ENCODE measurements around the gene EEFSEC.

The EEFSEC gene

DNA sequence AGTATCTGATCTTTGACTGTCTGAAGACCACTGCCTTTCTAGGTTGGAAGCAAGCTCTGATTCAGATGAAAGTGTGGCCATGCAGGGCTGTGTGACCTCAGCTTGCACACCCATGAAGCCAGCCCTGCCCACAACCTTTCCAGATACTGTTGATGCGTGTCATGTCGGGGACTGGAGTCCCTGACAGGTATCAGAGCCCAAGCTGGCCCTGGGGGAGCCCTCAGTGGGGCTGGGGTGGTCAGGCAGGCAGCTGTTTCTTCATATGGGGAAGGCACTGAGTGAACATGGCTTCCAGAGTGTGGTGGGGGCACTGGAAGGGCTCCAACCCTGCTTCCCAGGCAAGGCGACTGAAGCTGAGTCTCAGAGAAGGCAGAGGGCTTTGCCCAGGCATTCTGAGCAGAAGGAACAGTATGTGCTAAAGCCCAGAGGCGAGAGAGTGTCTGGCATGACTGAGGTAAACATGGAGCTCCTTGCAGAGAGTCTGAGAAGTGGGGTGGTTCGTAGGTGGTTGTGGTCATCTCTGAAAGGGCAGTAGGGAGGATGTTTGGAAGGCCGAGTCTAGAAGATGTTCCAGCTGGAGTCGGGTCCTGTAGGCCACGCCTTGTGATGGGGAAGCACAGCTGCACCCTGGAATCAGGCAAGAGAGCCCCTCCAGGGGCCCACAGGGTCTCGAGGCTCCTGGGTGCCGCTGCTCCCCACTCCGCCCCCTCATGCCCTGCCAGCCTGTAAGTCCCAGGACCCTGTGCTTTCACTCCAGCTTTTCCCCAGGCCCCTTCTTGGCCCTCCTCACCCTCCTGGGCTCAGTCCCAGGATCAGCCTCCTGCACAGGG is 122.2 kb downstream of the EEFSEC start:
- no peak for DNase-seq

DNA sequence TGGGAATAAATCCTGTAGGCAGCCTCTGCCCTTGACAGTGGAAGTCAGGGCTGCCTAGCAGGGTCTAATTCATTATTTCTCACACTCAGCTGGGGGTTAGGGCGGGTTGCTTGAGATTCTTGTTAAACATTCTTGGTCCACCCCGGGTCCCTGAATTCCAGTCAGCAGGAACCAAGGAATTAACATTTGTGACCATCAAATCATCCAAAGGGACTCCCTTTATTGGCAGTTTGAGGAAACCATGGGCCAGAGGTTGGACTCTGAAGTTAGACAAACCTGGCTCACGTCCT is 122.8 kb downstream of the EEFSEC start:
- DNase-seq = no peak

DNA sequence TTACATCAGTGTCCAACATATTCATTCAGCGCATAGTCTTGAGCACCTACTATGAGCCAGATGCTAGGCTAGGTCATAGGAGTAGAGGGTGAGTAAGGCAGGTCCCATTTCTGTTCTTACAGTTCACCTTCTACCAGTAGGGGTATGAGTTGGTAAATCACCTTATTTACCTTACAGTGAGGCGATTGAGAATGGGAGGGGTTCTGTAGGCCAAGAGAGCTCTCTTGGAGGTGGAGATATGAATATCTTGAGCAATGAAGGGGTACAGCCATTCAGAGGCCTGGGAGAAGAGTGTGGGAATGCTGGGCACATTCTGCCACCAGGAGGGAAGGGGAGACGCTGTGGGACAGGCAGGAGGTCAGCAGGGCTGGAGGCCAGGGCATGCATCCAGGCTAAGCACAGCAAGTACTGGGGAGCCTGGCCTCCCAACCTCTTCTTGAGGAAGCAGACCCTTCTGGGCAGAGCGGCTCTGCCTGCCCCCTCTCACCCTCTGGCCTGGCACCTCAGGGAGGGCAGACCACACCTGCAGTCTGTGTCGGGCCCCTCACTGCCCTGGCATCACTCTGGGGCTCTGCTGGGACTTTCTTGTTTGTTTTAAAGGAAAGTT is 123.4 kb downstream of the EEFSEC start:
- no peak for DNase-seq

DNA sequence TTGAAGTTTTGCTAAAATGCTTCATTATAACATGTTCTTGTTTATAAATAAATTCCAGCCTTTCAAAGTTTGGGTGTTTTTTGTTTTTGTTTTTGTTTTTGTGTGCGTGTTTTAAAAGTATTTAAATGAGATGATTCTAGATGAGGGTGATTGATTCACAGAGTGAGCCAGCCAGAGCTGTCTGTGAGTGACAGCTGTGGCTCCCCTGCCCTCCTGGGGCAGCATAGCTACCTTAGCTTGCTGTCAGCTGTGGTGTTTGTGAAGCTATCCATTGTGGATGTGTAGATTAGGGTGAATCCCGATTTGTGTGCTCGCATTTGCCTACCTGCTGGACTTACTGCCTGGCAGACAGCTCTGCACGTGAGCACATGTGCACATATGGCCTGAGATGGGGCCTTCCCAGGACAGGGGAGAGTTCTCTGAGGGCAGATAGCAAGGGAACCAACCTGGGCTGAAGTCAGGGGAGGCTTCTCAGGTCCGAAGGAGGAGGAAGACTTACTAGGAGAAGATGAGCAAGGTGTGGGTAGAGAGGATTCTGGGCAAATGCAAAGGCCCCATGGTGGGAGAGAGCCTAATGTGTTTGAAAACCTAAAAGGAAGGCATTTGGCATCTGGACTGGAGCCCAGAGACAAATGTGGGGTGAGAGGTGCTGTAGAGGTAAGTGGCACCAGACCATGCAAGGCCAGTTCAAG is 124.2 kb downstream of the EEFSEC start:
- DNase-seq = no peak

DNA sequence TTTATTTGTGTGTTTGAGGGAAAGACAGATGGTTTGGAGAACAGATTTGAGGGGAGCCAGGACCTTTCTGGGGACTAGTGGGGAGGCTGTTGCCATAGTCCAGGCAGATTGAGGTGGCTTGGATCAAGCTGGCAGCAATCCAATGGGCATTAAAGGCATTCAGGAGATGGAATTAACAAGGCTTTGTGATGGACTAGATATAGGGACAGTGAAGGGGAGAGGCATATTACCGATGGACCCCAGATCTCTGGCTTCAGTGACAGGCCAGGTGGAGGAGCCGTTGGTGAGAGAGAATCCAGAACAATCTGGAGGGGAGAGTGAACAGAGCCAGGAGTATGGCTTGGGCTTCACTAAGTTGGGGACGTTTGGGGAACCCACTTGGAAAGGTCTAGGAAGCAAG is 124.8 kb downstream of the EEFSEC start:
- no peak for DNase-seq

- peak; percentile 91 for DNase-seq
Observed at GRCh38 chr3:128278761-128279600, 125.7 kb downstream of the EEFSEC start.

- no peak for DNase-seq
Observed at GRCh38 chr3:128279601-128279880, 126.3 kb downstream of the EEFSEC start.

- DNase-seq = no peak
Observed at GRCh38 chr3:128280481-128281052, 127.3 kb downstream of the EEFSEC start.

DNA sequence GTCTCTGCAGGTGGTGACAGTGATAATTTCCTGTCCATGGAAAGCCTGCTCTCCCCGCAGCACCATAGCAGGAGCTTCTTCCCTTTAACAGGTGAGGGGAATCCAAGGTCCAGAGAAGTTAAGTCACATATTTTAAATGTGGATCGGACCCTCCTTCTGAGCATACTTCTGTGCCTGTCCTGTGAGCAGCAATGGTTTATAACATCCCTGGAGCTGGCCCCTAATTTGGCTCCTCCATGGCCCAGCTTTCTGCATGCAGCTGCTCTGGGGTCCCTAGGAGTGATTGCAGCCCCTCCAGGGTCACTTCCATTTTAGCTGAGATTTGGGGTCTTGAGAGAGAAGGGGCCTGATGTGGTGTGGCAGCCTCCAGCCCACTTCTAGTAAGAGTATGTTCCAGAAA is 127.8 kb downstream of the EEFSEC start:
- no peak for DNase-seq

DNA sequence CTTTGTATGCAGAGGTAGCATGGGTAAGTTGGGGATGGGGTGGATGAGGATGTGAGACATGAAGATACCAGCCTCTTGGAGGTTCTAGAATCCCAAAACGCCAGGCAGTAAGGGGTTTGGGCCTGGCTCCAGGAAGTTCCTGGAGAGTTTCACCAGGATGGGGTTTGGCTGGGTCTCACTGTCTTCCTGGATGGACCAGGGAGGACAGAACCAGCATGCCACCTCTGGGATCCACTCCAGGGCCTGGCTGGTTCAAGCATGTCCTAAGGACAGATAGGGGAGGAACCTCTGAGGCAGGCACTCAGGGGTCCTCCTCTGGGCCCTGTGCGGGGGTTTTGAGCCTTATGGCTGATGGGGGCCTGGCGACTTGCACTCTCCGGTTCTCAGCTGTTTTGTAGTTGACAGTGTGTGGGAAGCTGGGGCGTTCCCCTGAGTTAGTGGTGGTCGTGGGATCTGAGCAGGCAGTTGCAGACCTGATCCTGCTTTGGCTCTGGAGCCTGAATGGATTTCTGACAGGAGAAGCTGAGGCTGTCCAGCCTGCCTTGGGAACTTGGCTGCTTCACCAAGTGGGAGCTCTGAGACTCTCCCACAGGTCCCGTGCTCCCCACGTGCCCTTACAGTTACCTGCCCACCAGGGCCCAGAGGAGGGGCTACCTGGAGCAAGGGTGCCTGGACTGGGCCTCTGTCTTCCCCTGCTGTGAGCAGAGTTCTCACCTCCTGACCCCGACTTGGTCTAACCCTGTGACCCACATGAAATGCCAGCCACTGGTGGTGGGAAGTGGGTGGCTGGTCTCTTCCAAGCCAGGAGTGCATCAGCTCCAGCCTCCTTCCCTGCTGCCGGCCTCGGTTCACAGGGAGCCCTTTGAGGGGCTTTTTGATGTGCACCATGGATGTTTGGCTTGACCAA is 128.4 kb downstream of the EEFSEC start:
- no peak for DNase-seq

- DNase-seq = no peak
Observed at GRCh38 chr3:128282380-128283196, 129.3 kb downstream of the EEFSEC start.

- no peak for DNase-seq
Observed at GRCh38 chr3:128283421-128283820, 130.1 kb downstream of the EEFSEC start.

DNA sequence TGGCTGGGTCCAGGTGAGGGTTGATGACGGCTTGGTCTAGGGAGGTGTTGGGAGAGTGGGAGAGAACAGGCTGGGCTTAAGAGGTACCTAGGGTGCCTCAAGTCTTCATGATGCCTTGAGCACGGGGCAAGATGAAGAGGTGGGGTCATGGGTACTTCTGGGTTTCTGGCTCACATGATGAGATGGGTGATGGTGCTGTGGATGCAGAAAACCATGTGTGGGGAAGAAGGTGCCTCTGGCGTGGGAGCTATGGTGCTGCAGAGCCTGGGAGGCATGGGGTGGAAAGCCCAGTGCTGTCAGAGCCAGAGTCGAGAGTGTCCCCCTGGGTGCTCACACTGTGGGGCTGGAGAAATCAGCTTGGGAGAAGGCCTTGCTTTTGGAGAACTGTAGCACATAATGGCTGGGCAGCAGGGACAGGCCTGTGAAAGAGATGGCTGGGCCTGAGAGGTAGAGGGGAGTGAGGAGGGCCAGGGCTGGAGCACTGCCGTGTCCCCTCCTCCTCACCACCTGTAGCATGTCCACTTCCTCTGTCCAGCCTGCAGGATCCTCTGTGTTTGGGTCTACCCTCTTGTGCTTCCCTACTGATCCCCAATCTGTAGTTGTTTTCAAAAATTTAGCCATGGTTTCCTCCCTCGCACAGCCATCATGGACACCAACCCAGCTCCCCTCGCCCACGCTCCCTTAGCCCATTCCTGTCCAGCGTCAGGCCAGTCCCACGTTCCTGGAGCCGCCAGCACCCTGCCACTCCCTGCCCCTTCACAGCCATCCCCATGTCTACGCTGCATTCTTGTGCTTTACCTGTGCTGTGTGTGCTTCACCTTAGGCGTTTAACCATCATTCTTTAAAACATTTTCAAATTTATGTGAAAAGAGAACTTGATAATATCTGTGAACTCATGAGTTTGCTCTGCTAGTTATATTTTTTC is 132.0 kb downstream of the EEFSEC start:
- DNase-seq = no peak

DNA sequence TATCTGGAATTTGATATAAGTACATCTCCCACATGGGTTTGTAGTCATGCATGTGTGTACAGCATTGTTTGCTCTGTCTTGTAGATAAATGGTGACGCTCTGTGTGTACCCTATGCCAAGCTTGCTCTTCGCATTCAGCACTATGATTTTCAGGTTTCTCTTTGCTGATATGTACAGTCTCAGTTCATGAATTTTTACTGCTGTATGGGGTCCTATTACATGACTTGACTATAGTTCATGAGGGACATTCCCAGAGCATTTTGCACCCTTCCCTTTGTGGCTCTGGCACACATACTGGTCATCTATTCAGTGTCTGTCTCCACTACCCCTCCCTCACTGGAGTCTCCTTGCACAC is 132.7 kb downstream of the EEFSEC start:
- DNase-seq = no peak

DNA sequence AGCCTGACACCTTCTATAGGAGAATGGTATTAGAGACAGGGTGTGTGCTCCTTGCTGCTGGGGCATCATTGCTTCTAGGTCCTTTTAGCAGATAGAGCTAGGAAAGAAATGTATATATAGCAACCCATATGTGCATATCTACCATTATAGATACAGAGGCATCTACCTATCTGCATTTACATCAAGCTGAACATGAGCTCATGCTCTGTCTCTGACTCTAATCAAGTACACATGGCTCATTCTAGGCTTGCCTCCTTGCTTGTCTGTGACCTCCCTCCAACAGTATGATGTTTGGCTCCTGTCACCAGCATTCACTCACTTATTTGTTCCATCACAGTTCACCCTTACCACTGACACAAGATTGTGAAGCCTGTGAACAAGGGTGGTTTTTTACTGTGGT is 133.4 kb downstream of the EEFSEC start:
- no peak for DNase-seq

DNA sequence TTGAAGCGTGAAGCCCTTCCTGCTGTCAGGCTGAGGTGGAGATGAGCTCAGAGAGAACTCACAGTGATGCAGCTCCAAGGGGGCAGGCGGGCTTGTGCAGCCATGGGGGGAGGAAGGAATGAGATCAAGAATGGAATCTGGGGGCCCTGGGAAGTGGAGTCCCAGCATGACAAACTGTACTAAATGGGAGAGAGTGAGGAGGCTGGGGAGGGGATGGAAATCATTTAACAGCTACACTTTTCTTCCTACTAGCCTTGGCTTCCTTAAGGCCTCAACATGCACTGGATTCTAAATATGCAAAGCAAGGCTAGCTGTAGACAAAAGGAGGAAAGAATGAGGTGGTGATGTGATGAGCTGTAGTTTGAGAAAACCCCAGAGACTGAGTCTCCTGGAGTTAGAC is 133.9 kb downstream of the EEFSEC start:
- no peak for DNase-seq

DNA sequence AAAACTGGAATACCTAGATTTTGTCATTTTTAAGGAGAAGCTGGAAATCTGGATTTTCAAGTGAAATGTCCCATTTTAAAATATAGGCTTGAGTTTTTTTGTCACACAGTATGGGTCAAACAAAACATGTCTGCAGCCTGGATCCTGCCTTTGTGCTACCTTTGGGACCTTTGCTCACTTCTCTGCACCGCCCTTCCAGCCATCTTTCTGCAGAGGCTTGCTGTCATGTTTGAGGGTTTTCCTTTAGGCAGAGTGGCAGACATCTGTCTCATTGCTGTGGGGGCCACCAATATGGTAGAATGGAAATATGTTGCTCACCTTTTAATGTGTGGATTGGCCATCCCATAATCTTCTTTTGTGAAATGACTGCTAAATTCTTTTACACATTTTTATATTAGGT is 136.3 kb downstream of the EEFSEC start:
- DNase-seq = no peak

DNA sequence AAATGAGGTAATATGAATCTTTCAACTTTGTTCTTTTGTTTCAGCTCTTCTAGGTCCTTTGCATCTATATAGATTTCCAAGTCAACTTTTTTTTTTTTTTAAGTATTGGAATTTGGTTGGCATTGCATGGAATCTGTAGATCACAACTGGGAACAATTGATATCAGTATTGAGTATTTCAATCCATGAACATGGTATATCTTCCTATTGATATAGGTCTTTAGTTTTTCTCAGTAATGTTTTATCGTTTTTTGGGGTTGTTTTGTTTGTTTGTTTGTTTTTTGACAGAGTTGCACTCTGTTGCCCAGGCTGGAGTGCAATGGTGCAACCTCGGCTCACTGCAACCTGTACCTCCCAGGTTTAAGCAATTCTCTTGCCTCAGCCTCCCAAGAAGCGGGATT is 137.2 kb downstream of the EEFSEC start:
- no peak for DNase-seq

DNA sequence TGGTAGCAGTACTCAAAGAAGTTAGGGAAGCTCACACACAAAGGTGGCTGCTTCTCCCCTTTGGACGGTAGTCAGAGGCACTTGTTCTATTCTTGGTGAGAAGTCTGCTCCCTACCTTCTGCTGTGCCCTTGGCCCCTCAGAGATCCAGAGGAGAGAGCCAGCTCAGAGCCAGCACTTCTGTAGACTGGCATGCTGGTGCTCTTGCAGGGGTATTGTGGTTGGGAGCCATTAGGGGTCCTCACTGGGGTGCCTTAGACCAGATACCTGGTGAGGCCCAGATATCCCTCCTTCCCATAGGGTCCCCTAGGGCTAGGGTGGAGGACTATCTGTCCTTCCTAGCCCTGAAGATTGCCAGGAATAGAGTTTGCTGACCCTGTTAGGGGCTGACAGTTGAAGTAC is 140.6 kb downstream of the EEFSEC start:
- DNase-seq = no peak

DNA sequence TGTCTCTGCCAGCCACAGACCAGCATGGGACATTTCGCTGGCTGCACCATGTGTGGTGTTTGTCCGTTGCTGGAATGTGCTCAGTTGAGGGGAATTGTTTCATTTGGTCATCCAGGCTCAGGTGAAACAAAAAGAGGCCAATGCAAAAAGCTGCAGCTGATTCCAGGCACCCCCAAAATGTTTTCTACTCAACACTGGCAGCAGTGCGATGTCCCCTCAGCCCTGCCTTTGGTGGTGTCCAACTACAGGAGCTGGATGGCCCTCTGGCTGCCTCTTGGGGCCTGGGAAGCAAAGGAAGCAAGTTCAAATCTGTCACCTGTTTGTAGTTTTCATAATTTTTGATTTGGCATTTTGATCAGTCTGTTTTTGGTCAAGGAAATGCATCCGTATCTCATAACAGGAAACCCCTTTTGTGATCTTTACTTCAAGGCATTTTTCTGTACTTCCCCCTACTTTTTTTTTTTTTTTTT is 141.8 kb downstream of the EEFSEC start:
- no peak for DNase-seq

Data from retina (tissue), 1 donor.